HEK293 (cell line): ENCODE results near the gene FBXL13.

Experiments used
- CTCF ChIA-PET: fragments of 350-600 bp; formaldehyde crosslinking; extraction: SDS; loops from one replicate; lab custom pipeline; 2021; ENCODE audit warnings: antibody characterized with exemption; lab: Yijun Ruan, JAX
- POLR2A ChIA-PET: fragments of 300-600 bp; formaldehyde crosslinking; extraction: SDS; loops from one replicate; lab custom pipeline; 2020; ENCODE audit warnings: antibody characterized with exemption, inconsistent platforms; lab: Yijun Ruan, JAX
- H3K27ac ChIP-seq: fragments of 200-500 bp; sonication (Bioruptor generic); 2 replicates; pipeline ENCODE4 v1.5.1; 2014; ENCODE audit warnings: low read depth, low read length, control low read depth, inconsistent platforms; ENCODE audit errors: extremely low read depth
- H3K36me3 ChIP-seq, 2 experiments: fragments of 200-500 bp in 1 of 2; sonication (Bioruptor generic) in 1 of 2; 1 replicate in 1 of 2; 2 replicates in 1 of 2; pipeline ENCODE4 v1.5.1; 2014 to 2017; ENCODE audit warnings: inconsistent platforms in 2 of 2, low read length in 2 of 2; ENCODE audit not compliant: control insufficient read depth in 2 of 2, insufficient read depth in 1 of 2
- H3K4me1 ChIP-seq: fragments of 200-500 bp; sonication (Bioruptor generic); 2 replicates; pipeline ENCODE4 v1.5.1; 2014; ENCODE audit warnings: mild to moderate bottlenecking, low read length, inconsistent platforms; ENCODE audit not compliant: control insufficient read depth, insufficient read depth
- H3K4me3 ChIP-seq: 2 replicates; pipeline ENCODE4 v1.5.1; 2011; ENCODE audit warnings: low read depth, mild to moderate bottlenecking, control low read depth, low read length, moderate library complexity
- H3K9me3 ChIP-seq: fragments of 200-500 bp; sonication (Bioruptor generic); 2 replicates; pipeline ENCODE4 v1.5.1; 2014; ENCODE audit warnings: low read depth, low read length, inconsistent platforms; ENCODE audit not compliant: control insufficient read depth, insufficient read depth
- MZF1 ChIP-seq: fragments of 450-650 bp; formaldehyde crosslinking; IDR thresholded peaks from 2 replicates; pipeline ENCODE4 v1.5.1; 2017; ENCODE audit warnings: missing biosample characterization, missing genetic modification characterization, borderline replicate concordance
- RBAK ChIP-seq: fragments of 450-650 bp; formaldehyde crosslinking; IDR thresholded peaks from 2 replicates; pipeline ENCODE4 v1.5.1; 2016; ENCODE audit warnings: missing biosample characterization, missing genetic modification characterization
- ZNF133 ChIP-seq: fragments of 450-650 bp; formaldehyde crosslinking; IDR thresholded peaks from 2 replicates; pipeline ENCODE4 v1.5.1; 2016; ENCODE audit warnings: missing biosample characterization, missing genetic modification characterization
- ZNF302 ChIP-seq: fragments of 450-650 bp; formaldehyde crosslinking; IDR thresholded peaks from 2 replicates; pipeline ENCODE4 v1.5.1; 2016; ENCODE audit warnings: missing biosample characterization, missing genetic modification characterization, low read depth
- ZNF354C ChIP-seq: fragments of 450-650 bp; formaldehyde crosslinking; IDR thresholded peaks from 2 replicates; pipeline ENCODE4 v1.5.1; 2016; ENCODE audit warnings: missing biosample characterization, missing genetic modification characterization, low read depth, borderline replicate concordance
- ZNF366 ChIP-seq: fragments of 450-650 bp; formaldehyde crosslinking; conservative IDR thresholded peaks from 2 replicates; pipeline ENCODE4 v1.5.1; 2016; ENCODE audit warnings: missing biosample characterization, missing genetic modification characterization
- ZNF426 ChIP-seq: fragments of 450-650 bp; formaldehyde crosslinking; IDR thresholded peaks from 2 replicates; pipeline ENCODE4 v1.5.1; 2017; ENCODE audit warnings: missing biosample characterization, missing genetic modification characterization, mild to moderate bottlenecking, inconsistent platforms, moderate library complexity
- ZNF596 ChIP-seq: fragments of 450-650 bp; IDR thresholded peaks from 2 replicates; pipeline ENCODE4 v1.5.0; 2018; ENCODE audit warnings: missing biosample characterization, mild to moderate bottlenecking, missing genetic modification characterization, moderate library complexity
- ZNF623 ChIP-seq: fragments of 450-650 bp; formaldehyde crosslinking; IDR thresholded peaks from 2 replicates; pipeline ENCODE4 v1.5.1; 2016; ENCODE audit warnings: missing biosample characterization, missing genetic modification characterization
- ZNF626 ChIP-seq: fragments of 450-650 bp; sonication (Bioruptor Pico); formaldehyde crosslinking; IDR thresholded peaks from 2 replicates; pipeline ENCODE4 v1.5.1; 2018; ENCODE audit warnings: missing biosample characterization, missing genetic modification characterization, inconsistent platforms
- ZNF654 ChIP-seq: fragments of 450-650 bp; formaldehyde crosslinking; IDR thresholded peaks from 2 replicates; pipeline ENCODE4 v1.5.1; 2016; ENCODE audit warnings: low read depth, missing biosample characterization, missing genetic modification characterization
- ZSCAN16 ChIP-seq: fragments of 450-650 bp; formaldehyde crosslinking; IDR thresholded peaks from 2 replicates; pipeline ENCODE4 v1.5.1; 2016; ENCODE audit warnings: missing biosample characterization, missing genetic modification characterization
- TF ChIP-seq, protein P1 (sequence below): fragments of 450-650 bp; formaldehyde crosslinking; IDR thresholded peaks from 2 replicates; pipeline ENCODE4 v1.5.1; 2016; ENCODE audit warnings: missing biosample characterization, missing genetic modification characterization, borderline replicate concordance
- TF ChIP-seq, protein P2 (sequence below): fragments of 450-650 bp; formaldehyde crosslinking; conservative IDR thresholded peaks from 2 replicates; pipeline ENCODE4 v1.5.1; 2016; ENCODE audit warnings: low read depth, missing biosample characterization, missing genetic modification characterization
- TF ChIP-seq, protein P3 (sequence below): fragments of 450-650 bp; formaldehyde crosslinking; IDR thresholded peaks from 2 replicates; pipeline ENCODE4 v1.5.1; 2016; ENCODE audit warnings: missing biosample characterization, missing genetic modification characterization, borderline replicate concordance
- TF ChIP-seq, protein P4 (sequence below): fragments of 450-650 bp; formaldehyde crosslinking; IDR thresholded peaks from 2 replicates; pipeline ENCODE4 v1.5.1; 2016; ENCODE audit warnings: missing biosample characterization, missing genetic modification characterization
- TF ChIP-seq, protein P5 (sequence below): fragments of 450-650 bp; formaldehyde crosslinking; IDR thresholded peaks from 2 replicates; pipeline ENCODE4 v1.5.1; 2016; ENCODE audit warnings: missing biosample characterization, missing genetic modification characterization

Gene FBXL13

DNA sequence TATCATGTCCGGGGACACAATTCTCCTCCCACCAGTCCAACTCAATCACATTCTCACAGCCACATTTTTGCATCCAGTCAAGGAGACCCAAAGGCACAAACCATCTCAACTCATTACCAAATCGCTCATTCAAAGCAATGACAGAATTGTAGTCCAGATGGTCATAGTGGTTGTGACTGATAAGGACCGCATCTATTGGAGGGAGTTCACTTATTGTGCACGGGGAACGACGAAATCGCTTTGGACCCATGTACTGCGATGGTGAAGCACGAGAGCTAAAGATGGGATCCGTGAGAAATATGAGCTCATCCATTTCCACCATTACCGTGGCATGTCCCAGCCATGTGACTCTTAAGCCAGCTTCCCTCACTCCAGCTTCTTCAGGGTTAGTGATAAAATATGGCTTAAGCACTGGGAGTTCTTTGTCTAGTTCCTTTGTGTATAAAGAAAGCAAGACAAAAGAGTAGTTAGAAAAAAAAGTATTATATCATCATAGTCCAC, 45.2 kb upstream of the FBXL13 start (continued):
- TF ChIP-seq, protein P1, sequence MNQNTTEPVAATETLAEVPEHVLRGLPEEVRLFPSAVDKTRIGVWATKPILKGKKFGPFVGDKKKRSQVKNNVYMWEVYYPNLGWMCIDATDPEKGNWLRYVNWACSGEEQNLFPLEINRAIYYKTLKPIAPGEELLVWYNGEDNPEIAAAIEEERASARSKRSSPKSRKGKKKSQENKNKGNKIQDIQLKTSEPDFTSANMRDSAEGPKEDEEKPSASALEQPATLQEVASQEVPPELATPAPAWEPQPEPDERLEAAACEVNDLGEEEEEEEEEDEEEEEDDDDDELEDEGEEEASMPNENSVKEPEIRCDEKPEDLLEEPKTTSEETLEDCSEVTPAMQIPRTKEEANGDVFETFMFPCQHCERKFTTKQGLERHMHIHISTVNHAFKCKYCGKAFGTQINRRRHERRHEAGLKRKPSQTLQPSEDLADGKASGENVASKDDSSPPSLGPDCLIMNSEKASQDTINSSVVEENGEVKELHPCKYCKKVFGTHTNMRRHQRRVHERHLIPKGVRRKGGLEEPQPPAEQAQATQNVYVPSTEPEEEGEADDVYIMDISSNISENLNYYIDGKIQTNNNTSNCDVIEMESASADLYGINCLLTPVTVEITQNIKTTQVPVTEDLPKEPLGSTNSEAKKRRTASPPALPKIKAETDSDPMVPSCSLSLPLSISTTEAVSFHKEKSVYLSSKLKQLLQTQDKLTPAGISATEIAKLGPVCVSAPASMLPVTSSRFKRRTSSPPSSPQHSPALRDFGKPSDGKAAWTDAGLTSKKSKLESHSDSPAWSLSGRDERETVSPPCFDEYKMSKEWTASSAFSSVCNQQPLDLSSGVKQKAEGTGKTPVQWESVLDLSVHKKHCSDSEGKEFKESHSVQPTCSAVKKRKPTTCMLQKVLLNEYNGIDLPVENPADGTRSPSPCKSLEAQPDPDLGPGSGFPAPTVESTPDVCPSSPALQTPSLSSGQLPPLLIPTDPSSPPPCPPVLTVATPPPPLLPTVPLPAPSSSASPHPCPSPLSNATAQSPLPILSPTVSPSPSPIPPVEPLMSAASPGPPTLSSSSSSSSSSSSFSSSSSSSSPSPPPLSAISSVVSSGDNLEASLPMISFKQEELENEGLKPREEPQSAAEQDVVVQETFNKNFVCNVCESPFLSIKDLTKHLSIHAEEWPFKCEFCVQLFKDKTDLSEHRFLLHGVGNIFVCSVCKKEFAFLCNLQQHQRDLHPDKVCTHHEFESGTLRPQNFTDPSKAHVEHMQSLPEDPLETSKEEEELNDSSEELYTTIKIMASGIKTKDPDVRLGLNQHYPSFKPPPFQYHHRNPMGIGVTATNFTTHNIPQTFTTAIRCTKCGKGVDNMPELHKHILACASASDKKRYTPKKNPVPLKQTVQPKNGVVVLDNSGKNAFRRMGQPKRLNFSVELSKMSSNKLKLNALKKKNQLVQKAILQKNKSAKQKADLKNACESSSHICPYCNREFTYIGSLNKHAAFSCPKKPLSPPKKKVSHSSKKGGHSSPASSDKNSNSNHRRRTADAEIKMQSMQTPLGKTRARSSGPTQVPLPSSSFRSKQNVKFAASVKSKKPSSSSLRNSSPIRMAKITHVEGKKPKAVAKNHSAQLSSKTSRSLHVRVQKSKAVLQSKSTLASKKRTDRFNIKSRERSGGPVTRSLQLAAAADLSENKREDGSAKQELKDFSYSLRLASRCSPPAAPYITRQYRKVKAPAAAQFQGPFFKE (tag by site-specific recombination) = no peak
- TF ChIP-seq, protein P2, sequence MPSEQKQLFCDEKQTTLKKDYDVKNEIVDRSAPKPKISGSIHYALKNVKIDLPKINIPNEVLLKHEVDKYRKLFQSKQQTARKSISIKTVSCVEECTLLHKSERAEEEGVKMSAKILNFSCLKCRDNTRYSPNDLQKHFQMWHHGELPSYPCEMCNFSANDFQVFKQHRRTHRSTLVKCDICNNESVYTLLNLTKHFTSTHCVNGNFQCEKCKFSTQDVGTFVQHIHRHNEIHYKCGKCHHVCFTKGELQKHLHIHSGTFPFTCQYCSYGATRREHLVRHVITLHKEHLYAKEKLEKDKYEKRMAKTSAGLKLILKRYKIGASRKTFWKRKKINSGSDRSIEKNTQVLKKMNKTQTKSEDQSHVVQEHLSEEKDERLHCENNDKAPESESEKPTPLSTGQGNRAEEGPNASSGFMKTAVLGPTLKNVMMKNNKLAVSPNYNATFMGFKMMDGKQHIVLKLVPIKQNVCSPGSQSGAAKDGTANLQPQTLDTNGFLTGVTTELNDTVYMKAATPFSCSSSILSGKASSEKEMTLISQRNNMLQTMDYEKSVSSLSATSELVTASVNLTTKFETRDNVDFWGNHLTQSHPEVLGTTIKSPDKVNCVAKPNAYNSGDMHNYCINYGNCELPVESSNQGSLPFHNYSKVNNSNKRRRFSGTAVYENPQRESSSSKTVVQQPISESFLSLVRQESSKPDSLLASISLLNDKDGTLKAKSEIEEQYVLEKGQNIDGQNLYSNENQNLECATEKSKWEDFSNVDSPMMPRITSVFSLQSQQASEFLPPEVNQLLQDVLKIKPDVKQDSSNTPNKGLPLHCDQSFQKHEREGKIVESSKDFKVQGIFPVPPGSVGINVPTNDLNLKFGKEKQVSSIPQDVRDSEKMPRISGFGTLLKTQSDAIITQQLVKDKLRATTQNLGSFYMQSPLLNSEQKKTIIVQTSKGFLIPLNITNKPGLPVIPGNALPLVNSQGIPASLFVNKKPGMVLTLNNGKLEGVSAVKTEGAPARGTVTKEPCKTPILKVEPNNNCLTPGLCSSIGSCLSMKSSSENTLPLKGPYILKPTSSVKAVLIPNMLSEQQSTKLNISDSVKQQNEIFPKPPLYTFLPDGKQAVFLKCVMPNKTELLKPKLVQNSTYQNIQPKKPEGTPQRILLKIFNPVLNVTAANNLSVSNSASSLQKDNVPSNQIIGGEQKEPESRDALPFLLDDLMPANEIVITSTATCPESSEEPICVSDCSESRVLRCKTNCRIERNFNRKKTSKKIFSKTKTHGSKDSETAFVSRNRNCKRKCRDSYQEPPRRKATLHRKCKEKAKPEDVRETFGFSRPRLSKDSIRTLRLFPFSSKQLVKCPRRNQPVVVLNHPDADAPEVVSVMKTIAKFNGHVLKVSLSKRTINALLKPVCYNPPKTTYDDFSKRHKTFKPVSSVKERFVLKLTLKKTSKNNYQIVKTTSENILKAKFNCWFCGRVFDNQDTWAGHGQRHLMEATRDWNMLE (tag by site-specific recombination) = no peak
- no peak for TF ChIP-seq ZNF133
- no peak for TF ChIP-seq ZNF354C (tag by site-specific recombination)
- TF ChIP-seq ZNF654 (tag by site-specific recombination) = no peak
- TF ChIP-seq ZNF623 (tag by site-specific recombination) = no peak

DNA sequence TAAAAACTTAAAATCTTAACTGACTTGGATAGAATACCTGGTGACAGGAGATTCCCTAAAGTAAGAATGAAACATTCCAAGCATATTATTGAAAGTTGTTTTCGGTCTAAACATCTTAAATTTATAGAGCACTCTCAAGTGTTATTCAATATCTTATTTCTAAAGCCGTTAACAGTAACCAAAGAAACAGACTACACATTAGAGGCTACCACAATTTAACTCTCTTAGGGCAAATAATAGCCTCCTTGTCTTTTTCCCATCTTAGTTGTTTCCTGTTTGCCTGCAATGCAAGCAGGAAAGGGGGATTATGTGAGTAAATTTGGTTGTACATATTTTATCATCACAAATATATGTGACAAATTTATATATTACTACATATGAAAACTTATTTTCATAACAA, 42.9 kb upstream of the FBXL13 start:
- Histone ChIP-seq H3K4me1 (no peaks in the 10 kb centered on the region), H3K27ac (no peak overlapping the region), H3K36me3 (peaks cover 6 to 13% of the 10 kb centered on the region in 2 experiments), H3K9me3 (no peaks in the 10 kb centered on the region), H3K4me3 (no peak overlapping the region)
- no peak for TF ChIP-seq MZF1 (tag by site-specific recombination)
- no peak for TF ChIP-seq RBAK (tag by site-specific recombination)
- TF ChIP-seq ZSCAN16 (tag by site-specific recombination) = no peak
- TF ChIP-seq ZNF302 = no peak
- no peak for TF ChIP-seq ZNF626 (tag by site-specific recombination)
- TF ChIP-seq, protein P3, sequence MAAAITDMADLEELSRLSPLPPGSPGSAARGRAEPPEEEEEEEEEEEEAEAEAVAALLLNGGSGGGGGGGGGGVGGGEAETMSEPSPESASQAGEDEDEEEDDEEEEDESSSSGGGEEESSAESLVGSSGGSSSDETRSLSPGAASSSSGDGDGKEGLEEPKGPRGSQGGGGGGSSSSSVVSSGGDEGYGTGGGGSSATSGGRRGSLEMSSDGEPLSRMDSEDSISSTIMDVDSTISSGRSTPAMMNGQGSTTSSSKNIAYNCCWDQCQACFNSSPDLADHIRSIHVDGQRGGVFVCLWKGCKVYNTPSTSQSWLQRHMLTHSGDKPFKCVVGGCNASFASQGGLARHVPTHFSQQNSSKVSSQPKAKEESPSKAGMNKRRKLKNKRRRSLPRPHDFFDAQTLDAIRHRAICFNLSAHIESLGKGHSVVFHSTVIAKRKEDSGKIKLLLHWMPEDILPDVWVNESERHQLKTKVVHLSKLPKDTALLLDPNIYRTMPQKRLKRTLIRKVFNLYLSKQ = no peak
- TF ChIP-seq ZNF426 (tag by site-specific recombination) = no peak
- no peak for TF ChIP-seq ZNF366 (tag by site-specific recombination)
- TF ChIP-seq, protein P4, sequence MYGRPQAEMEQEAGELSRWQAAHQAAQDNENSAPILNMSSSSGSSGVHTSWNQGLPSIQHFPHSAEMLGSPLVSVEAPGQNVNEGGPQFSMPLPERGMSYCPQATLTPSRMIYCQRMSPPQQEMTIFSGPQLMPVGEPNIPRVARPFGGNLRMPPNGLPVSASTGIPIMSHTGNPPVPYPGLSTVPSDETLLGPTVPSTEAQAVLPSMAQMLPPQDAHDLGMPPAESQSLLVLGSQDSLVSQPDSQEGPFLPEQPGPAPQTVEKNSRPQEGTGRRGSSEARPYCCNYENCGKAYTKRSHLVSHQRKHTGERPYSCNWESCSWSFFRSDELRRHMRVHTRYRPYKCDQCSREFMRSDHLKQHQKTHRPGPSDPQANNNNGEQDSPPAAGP (tag by site-specific recombination) = no peak
- TF ChIP-seq, protein P5, sequence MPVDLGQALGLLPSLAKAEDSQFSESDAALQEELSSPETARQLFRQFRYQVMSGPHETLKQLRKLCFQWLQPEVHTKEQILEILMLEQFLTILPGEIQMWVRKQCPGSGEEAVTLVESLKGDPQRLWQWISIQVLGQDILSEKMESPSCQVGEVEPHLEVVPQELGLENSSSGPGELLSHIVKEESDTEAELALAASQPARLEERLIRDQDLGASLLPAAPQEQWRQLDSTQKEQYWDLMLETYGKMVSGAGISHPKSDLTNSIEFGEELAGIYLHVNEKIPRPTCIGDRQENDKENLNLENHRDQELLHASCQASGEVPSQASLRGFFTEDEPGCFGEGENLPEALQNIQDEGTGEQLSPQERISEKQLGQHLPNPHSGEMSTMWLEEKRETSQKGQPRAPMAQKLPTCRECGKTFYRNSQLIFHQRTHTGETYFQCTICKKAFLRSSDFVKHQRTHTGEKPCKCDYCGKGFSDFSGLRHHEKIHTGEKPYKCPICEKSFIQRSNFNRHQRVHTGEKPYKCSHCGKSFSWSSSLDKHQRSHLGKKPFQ (tag by site-specific recombination) = no peak
- no peak for TF ChIP-seq ZNF596
- ChIA-PET POLR2A (no interaction called here), CTCF (no interaction called here)
